K562 (cell line): ENCODE measurements around the gene CCDC178.

Experiments
- ASH1L ChIP-seq: fragments of 450-650 bp; IDR thresholded peaks from 2 replicates; pipeline ENCODE4 v1.6.1; 2018; ENCODE audit warnings: borderline replicate concordance, mild to moderate bottlenecking, low read depth; ENCODE audit not compliant: partially characterized antibody
- FOXK1 ChIP-seq: sonication (generic); formaldehyde crosslinking; IDR thresholded peaks from 2 replicates; pipeline ENCODE4 v1.8.0; 2022; ENCODE audit warnings: missing genetic modification reagents, mild to moderate bottlenecking, borderline replicate concordance
- RAD21 ChIP-seq, 2 experiments: fragments of 250-450 bp in 1 of 2; fragments of 450-650 bp in 1 of 2; sonication (Bioruptor Pico) in 1 of 2; formaldehyde crosslinking in 1 of 2; IDR thresholded peaks in 1 of 2; conservative IDR thresholded peaks in 1 of 2; 2 replicates each; pipeline versions ENCODE4 v1.4.0 to v1.8.0; 2020 to 2022; ENCODE audit warnings: mild to moderate bottlenecking in 2 of 2, moderate library complexity in 1 of 2
- USF1 ChIP-seq: sonication (generic); formaldehyde crosslinking; IDR thresholded peaks from 2 replicates; pipeline ENCODE4 v1.9.0; 2022; ENCODE audit warnings: mild to moderate bottlenecking, missing genetic modification reagents
- ZNF324 ChIP-seq: fragments of 250-450 bp; sonication (Bioruptor Pico); IDR thresholded peaks from 2 replicates; pipeline ENCODE4 v1.4.0; 2020; ENCODE audit warnings: mild to moderate bottlenecking
- TF ChIP-seq, protein P1 (sequence below), 3 experiments: IDR thresholded peaks in 2 of 3; conservative IDR thresholded peaks in 1 of 3; 2 replicates each; pipeline ENCODE4 v1.5.1; 2011 to 2012; ENCODE audit warnings: low read length in 3 of 3, mild to moderate bottlenecking in 3 of 3, control low read depth in 2 of 3, improper control_type of control experiment in 1 of 3, inconsistent platforms in 1 of 3, low read depth in 1 of 3, mixed read lengths in 1 of 3, moderate library complexity in 1 of 3; ENCODE audit not compliant: insufficient read depth in 2 of 3

DNA sequence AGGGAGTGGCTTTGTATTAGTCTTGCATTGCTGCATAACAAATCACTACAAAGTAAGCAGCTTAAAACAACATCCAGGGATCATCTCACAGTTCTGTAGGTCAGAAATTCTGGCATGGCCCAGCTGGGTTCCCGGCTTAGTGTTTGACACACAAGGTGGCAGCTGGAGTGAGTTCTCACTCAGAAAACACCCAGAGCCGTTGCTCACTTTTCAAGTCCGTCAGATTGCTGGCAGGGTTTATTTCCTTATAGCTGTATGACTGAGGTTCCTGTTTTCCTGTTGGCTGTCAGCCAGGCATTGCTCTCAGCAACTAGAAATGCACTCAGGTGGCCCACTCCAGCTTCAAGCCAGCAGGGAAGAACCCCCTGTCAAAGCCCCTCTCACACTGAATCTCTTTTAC is 324.1 kb downstream of the CCDC178 start:
- no peak for TF ChIP-seq RAD21 (CRISPR knock-in tag; conservative IDR thresholded peaks at IDR 0.05 in 1 of 2, IDR thresholded peaks at IDR 0.05 in 1 of 2)
- TF ChIP-seq FOXK1 (CRISPR knock-in tag) = no peak
- no peak for TF ChIP-seq ASH1L
- TF ChIP-seq USF1 (CRISPR knock-in tag) = no peak
- TF ChIP-seq, protein P1, sequence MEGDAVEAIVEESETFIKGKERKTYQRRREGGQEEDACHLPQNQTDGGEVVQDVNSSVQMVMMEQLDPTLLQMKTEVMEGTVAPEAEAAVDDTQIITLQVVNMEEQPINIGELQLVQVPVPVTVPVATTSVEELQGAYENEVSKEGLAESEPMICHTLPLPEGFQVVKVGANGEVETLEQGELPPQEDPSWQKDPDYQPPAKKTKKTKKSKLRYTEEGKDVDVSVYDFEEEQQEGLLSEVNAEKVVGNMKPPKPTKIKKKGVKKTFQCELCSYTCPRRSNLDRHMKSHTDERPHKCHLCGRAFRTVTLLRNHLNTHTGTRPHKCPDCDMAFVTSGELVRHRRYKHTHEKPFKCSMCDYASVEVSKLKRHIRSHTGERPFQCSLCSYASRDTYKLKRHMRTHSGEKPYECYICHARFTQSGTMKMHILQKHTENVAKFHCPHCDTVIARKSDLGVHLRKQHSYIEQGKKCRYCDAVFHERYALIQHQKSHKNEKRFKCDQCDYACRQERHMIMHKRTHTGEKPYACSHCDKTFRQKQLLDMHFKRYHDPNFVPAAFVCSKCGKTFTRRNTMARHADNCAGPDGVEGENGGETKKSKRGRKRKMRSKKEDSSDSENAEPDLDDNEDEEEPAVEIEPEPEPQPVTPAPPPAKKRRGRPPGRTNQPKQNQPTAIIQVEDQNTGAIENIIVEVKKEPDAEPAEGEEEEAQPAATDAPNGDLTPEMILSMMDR (IDR thresholded peaks at IDR 0.05 in 2 of 3, conservative IDR thresholded peaks at IDR 0.05 in 1 of 3; ENCODE audit: insufficient read depth in 2 of 3, low read depth in 1 of 3, low read length in 3 of 3) = no peak
- no peak for TF ChIP-seq ZNF324 (CRISPR knock-in tag)
